K562 treated with DMSO at 1 percent for 12 hours (cell line): ENCODE data around the gene RPL7A. TPM values are rescaled to one million over a fixed set of nuclear protein-coding genes. Genes with fewer than 3 reads are reported as not detected.

ENCODE experiments used
- total RNA-seq: library from RNA; unstranded; fragments of 300-600 nt; gene quantifications from 2 replicates; pipeline ENCODE4 v1.2.3, GENCODE V29; 2022; ENCODE audit not compliant: insufficient read depth

Gene RPL7A
- total RNA-seq, result 5,716 and 6,453 TPM in 2 replicates

DNA sequence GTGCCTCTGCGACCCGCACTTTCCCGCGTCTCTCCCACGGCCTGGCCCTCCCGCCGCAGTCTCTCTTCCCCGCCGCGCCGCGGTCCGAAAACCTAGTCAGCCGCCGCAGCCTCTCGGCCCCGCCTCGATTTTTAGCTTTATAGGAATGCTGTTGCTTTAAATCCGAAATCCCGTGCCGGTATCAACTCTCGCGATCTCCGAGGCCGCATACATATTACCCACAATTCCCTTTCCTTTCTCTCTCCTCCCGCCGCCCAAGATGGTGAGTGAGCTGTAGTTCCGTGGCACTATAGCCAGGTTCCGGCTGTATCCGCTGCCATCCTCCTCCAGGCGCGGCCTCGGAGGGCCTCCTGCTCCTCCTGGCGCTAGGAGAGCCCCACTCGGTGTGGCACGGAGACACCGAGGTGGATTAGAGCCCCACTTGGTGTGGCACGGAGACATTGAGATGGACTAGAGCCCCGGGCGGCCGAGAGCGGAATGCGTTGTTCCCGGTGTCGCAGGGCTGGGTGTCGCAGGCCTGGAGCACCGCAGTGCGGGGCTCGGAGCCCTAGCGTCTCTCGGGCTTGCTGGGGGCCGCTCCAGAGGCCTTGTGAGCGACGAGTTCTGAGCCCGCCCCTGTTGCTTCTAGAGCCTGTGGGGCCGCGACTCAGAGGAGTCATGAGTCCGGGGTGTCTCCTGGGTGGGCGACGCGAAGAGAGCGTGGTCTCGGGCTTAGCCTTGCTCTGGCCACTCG, at the start of gene RPL7A, which contains the start of gene MED22:
TSS of gene RPL7A (plus strand) at position 234 of the 733 bp plus-strand sequence. CDS start at position 260, 26 bp downstream.
TSS of gene MED22 (minus strand) at position 147 of the 733 bp plus-strand sequence. CDS start 1,469 bp downstream, outside the sequence.

DNA sequence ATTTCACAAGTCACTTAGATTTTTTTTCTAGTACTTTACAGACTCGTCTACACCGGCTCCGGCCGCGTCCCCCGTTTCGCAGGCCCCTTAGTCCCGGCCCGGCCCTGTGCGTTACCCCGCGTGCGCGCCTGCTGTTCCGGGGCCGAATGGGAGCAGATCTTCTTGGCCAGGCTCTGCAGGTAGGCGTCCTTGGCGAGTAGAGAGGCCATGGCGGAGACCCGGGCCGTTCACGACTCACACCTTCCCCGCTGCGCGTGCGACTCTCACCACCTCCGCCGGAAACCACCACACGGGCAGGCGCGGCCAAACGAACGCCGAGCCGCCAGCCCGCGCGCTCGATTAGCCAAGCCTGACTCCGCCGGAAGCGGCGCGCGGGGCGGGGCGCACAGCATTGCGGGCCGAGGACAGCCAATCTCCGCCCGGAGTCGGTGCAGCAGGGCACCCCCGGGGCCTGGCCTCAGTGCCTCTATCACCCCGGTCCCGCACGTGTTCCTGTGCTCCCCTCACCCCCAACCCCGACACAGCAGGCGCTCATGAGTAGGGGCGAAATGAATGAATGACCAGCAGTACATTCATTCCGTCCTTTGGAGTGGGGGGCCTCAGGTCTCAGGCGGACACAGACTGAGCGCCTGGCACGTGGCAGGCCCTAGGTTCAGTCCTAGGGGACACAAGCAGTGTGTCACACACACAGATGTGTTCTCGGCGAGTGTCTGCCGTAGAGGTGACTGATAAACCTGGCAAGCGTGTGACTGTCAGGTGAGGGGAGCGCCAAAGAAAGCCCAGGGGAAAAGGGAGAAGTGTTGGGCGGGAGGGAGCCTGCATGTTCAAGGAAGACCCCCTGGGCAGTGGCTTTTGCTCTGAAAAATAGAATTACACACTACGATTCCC, 11.8 kb upstream of the RPL7A start, which contains the start of gene SURF6:
TSS of gene SURF6 (minus strand) at position 265 of the 888 bp plus-strand sequence. CDS start at position 209, 56 bp downstream.

GRCh38 chr9:133356391-133357091, 8.5 kb downstream of the RPL7A start, which contains the start of the genes SURF1 and SURF2:
TSS of gene SURF1 (minus strand) at chr9:133356487. CDS start at chr9:133356453, 34 bp downstream.
TSS of gene SURF2 (plus strand) at chr9:133356550. CDS start at chr9:133356593, 43 bp downstream.

DNA sequence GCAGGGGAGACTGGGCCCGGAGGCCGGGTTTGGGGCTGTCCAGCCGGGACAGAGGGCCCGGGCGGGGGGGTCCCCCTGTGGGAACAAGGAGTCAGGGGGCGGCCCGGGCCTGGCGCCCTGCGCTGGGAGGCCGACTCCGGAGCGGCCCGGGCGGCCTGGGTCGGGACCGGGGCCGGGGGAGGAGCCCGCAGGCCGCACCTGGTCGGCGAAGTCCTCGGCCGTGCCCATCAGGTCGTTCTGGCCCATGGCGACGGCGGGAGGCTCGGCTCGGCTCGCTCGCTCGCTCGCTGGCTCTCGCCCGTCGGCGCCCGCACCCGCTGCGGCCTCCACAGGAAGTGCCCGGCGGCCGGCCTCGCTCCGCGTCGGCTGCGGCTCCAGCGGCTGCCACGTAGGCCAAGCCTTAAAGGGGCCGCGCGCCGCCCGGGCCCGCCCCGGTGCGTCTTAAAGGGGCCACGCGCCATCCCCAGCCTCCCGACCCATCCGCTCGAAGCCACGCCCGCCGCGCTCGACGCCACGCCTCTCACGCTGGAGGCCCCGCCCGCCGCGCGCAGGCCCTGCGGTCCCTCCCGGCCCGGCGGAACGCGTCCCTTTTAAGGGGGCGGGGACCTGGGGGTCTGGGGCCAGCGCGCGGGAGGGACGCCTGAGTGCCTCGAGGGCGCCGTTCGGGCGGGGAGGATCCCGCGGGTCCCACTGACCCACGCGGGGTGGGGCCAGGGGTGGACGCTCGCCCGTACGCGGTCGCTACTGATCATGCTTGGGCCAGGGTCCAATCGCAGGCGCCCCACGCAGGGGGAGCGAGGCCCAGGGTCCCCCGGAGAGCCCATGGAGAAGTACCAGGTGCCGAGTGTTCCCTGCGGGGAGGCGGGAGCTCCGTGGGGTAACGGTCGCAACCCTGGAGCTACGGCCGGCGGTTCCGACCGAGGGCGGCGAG, 28.0 kb downstream of the RPL7A start, which contains the start of the genes STKLD1 and SURF4:
TSS of gene STKLD1 (plus strand) at position 643 of the 931 bp plus-strand sequence. CDS start at position 751, 108 bp downstream.
TSS of gene SURF4 (minus strand) at position 337 of the 931 bp plus-strand sequence. CDS start at position 246, 91 bp downstream.

Other genes with a start within 250 kb of the RPL7A start
- gene RALGDS, start 227.0 kb upstream of the RPL7A start, total RNA-seq, result 30.9 and 43.2 TPM in 2 replicates
- 11.1 and 16.4 TPM in 2 replicates for gene GBGT1, start 184.3 kb upstream of the RPL7A start, total RNA-seq
- gene OBP2B, start 139.0 kb upstream of the RPL7A start, total RNA-seq, result not detected in 2 replicates
- gene ABO, start 73.0 kb upstream of the RPL7A start, total RNA-seq, result 2.8 and 9.1 TPM in 2 replicates
- gene SURF6, start 12.0 kb upstream of the RPL7A start, total RNA-seq, result 13.2 and 16.9 TPM in 2 replicates
- gene MED22, start 87 bp upstream of the RPL7A start, total RNA-seq, result 23.0 and 30.7 TPM in 2 replicates
- gene SURF1, start 8.3 kb downstream of the RPL7A start, total RNA-seq, result 43.4 and 51.5 TPM in 2 replicates
- 43.8 and 66.8 TPM in 2 replicates for gene SURF2, start 8.3 kb downstream of the RPL7A start, total RNA-seq
- 123 and 195 TPM in 2 replicates for gene SURF4, start 27.8 kb downstream of the RPL7A start, total RNA-seq
- 1.1 TPM in 1 of 2 replicates, not detected in the other for gene STKLD1, start 28.1 kb downstream of the RPL7A start, total RNA-seq
- gene REXO4, start 69.8 kb downstream of the RPL7A start, total RNA-seq, result 20.1 and 25.7 TPM in 2 replicates
- gene ADAMTS13, start 74.1 kb downstream of the RPL7A start, total RNA-seq, result 0.52 TPM in 1 of 2 replicates, not detected in the other
- gene CACFD1, start 111.8 kb downstream of the RPL7A start, total RNA-seq, result 11.0 and 11.3 TPM in 2 replicates
- gene SLC2A6, start 130.9 kb downstream of the RPL7A start, total RNA-seq, result 0.98 and 2.2 TPM in 2 replicates
- gene MYMK, start 176.7 kb downstream of the RPL7A start, total RNA-seq, result not detected in 2 replicates
- not detected in 2 replicates for gene ADAMTSL2, start 186.5 kb downstream of the RPL7A start, total RNA-seq